GM21360 (cell line): ENCODE results near the gene MALT1.
"Not testable (repeated sequence)": the region's sequence is repeated elsewhere in the genome, so short reads cannot be mapped to it uniquely, and the experiment has no call there.

Experiments
- ATAC-seq: cut with Tn5 transposase; IDR thresholded peaks from one replicate; pipeline ENCODE4 v1.9.1; 2021; ENCODE audit warnings: mild to moderate bottlenecking, moderate library complexity; ENCODE audit not compliant: unreplicated experiment

The MALT1 gene

GRCh38 chr18:58671111-58671631 is at the start of gene MALT1:
Gene MALT1, plus strand, starts transcription at chr18:58671465. Its CDS starts 179 bp downstream, at chr18:58671644.
- ATAC-seq = peak; percentile 64

- no peak for ATAC-seq
These were observed 47.3 kb upstream of the MALT1 start for GRCh38 chr18:58624011-58624410.

- ATAC-seq = no peak
These were observed 45.4 kb upstream of the MALT1 start for GRCh38 chr18:58625839-58626238.

- no peak for ATAC-seq
These were observed 41.2 kb upstream of the MALT1 start for GRCh38 chr18:58630071-58630470.

- no peak for ATAC-seq
These were observed 40.0 kb upstream of the MALT1 start for GRCh38 chr18:58631301-58631700.

GRCh38 chr18:58632552-58632951 is 38.7 kb upstream of the MALT1 start:
- no peak for ATAC-seq

GRCh38 chr18:58633874-58634273 is 37.4 kb upstream of the MALT1 start:
- no peak for ATAC-seq

- ATAC-seq = no peak
These were observed 35.4 kb upstream of the MALT1 start for GRCh38 chr18:58635891-58636290.

GRCh38 chr18:58637197-58637596 is 34.1 kb upstream of the MALT1 start:
- no peak for ATAC-seq

GRCh38 chr18:58637946-58638345 is 33.3 kb upstream of the MALT1 start:
- no peak for ATAC-seq

GRCh38 chr18:58638441-58638840 is 32.8 kb upstream of the MALT1 start:
- ATAC-seq = no peak

- ATAC-seq = no peak
These were observed 32.0 kb upstream of the MALT1 start for GRCh38 chr18:58639237-58639636.

- ATAC-seq = no peak
These were observed 31.4 kb upstream of the MALT1 start for GRCh38 chr18:58639751-58640427.

- no peak for ATAC-seq
These were observed 30.8 kb upstream of the MALT1 start for GRCh38 chr18:58640428-58640805.

- ATAC-seq = no peak
These were observed 30.2 kb upstream of the MALT1 start for GRCh38 chr18:58640891-58641610.

- not testable (repeated sequence) for ATAC-seq
These were observed 27.7 kb upstream of the MALT1 start for GRCh38 chr18:58643557-58643956.

GRCh38 chr18:58645398-58645797 is 25.9 kb upstream of the MALT1 start:
- ATAC-seq = no peak

- no peak for ATAC-seq
These were observed 24.9 kb upstream of the MALT1 start for GRCh38 chr18:58646334-58646862.

GRCh38 chr18:58649966-58650816 is 21.1 kb upstream of the MALT1 start:
- peak; percentile 83 for ATAC-seq

GRCh38 chr18:58650830-58651229 is 20.4 kb upstream of the MALT1 start:
- not testable (repeated sequence) for ATAC-seq

GRCh38 chr18:58653144-58653722 is 18.0 kb upstream of the MALT1 start:
- not testable (repeated sequence) for ATAC-seq
